Smooth muscle cell (in vitro differentiated cells): ENCODE measurements around the gene DCAKD. TPM values are rescaled to one million over a fixed set of nuclear protein-coding genes. Genes with fewer than 3 reads are reported as not detected.

Experiments used
- DNase-seq: peaks from one replicate; lab custom pipeline; 2025; ENCODE audit not compliant: unreplicated experiment; lab: John Stamatoyannopoulos, UW
- H2AFZ ChIP-seq: fragments of 200-600 bp; sonication (generic); 2 replicates; pipeline ENCODE4 v1.6.0; 2016; ENCODE audit warnings: antibody characterized with exemption, low read depth, mild to moderate bottlenecking
- H3F3A ChIP-seq: fragments of 200-600 bp; sonication (generic); 2 replicates; pipeline ENCODE4 v1.6.0; 2017; ENCODE audit warnings: antibody characterized with exemption, low read depth
- H3K27ac ChIP-seq: fragments of 200-600 bp; sonication (generic); 2 replicates; pipeline ENCODE4 v1.5.1; 2016; ENCODE audit warnings: low read depth, mild to moderate bottlenecking
- H3K27me3 ChIP-seq: fragments of 200-600 bp; sonication (generic); 2 replicates; pipeline ENCODE4 v1.6.1; 2016; ENCODE audit warnings: low read depth, mild to moderate bottlenecking
- H3K36me3 ChIP-seq: fragments of 200-600 bp; sonication (generic); 2 replicates; pipeline ENCODE4 v1.5.1; 2016; ENCODE audit warnings: low read depth
- H3K4me1 ChIP-seq: fragments of 200-600 bp; sonication (generic); 2 replicates; pipeline ENCODE4 v1.5.1; 2016; ENCODE audit warnings: low read depth
- H3K4me2 ChIP-seq: fragments of 200-600 bp; sonication (generic); 2 replicates; pipeline ENCODE4 v1.6.0; 2016; ENCODE audit warnings: mild to moderate bottlenecking
- H3K4me3 ChIP-seq: fragments of 200-600 bp; sonication (generic); 2 replicates; pipeline ENCODE4 v1.5.1; 2016; ENCODE audit warnings: mild to moderate bottlenecking
- H3K79me2 ChIP-seq: fragments of 200-600 bp; sonication (generic); 2 replicates; pipeline ENCODE4 v1.6.0; 2016; ENCODE audit warnings: low read depth, mild to moderate bottlenecking
- H3K9ac ChIP-seq: fragments of 200-600 bp; sonication (generic); 2 replicates; pipeline ENCODE4 v1.6.0; 2016; ENCODE audit warnings: low read depth
- H3K9me3 ChIP-seq: fragments of 200-600 bp; sonication (generic); replicated peaks from 2 replicates; pipeline ENCODE4 v1.5.1; 2016; ENCODE audit warnings: low read depth
- H4K20me1 ChIP-seq: fragments of 200-600 bp; sonication (generic); 2 replicates; pipeline ENCODE4 v1.6.0; 2016; ENCODE audit warnings: low read depth
- WGBS: methylation state at CpG from one replicate; pipeline ENCODE4 v1.1.7; 2016; ENCODE audit warnings: low lambda C conversion rate; 5-methylcytosine and 5-hydroxymethylcytosine counted together
- polyA plus RNA-seq: library from polyadenylated mRNA; unstranded; fragments of >200 nt; fragmentation: Nextera tagmentation; extraction: Ambion mirVana; gene quantifications from 2 replicates; pipeline ENCODE4 v1.2.1, GENCODE V29; 2016
- total RNA-seq: library from RNA; depleted of rRNA; stranded (reverse); fragments of >200 nt; gene quantifications from 2 replicates; pipeline ENCODE4 v1.2.3, GENCODE V29; 2014
- TF ChIP-seq, protein P1 (sequence below): fragments of 200-600 bp; sonication (generic); IDR thresholded peaks from 2 replicates; pipeline ENCODE4 v1.5.1; 2017; ENCODE audit warnings: borderline replicate concordance, mild to moderate bottlenecking, antibody characterized with exemption; ENCODE audit not compliant: insufficient read depth, poor library complexity, severe bottlenecking

Gene DCAKD
- total and polyA plus RNA-seq, 2 experiments from 2014 or later: 25.7 to 42.3 TPM

DNA sequence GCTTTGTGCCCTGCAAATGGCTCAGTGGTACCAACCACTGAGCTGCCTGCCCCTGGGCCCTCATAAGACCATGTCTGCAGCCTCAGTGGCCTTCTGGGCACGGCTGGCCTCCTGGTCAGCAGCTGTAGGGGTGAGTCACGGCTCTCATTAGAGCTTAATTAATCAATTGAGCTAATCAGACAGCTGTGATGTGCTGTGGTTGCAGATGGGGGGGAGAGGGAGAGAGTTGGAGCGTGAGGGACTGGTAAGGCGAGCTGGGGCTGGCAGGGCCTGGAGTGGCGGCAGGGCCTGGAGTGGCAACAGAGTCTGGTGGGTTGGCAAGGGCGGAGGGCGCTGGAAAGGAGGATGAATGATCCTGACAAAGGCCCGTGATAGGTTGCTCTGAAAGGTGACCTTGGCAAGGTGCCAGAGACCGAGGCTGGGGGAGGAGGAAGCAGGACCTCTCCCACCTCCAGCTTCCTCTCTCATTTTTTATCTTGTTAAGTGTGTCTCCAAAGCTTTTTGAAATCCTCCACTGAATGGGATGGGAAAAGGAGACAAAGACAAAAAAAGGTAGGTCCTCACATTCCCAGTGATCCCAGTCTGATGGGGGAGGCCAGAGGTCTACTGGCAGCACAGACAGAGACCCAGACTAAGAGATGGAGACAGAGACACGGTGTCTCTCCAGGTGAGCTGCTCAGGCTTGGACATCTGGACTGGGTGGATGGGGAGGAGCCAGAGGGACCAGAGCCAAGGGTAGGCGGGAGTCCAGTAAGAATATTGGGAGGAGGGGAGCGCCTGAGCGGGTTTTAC, 41.6 kb downstream of the DCAKD start:
- Histone ChIP-seq H3K9me3 (no peaks in the 10 kb centered on the region), H4K20me1 (no peaks in the 10 kb centered on the region), H3K27me3 (peaks cover 15% of the 10 kb centered on the region), H3K36me3 (no peaks in the 10 kb centered on the region), H3K4me1 (peaks cover 4% of the 10 kb centered on the region), H3K4me3 (no peak overlapping the region), H3K9ac (no peak overlapping the region), H2AFZ (no peak overlapping the region), H3K27ac (no peak overlapping the region), H3K4me2 (no peak overlapping the region), H3K79me2 (no peaks in the 10 kb centered on the region), H3F3A (no peaks in the 10 kb centered on the region)
- WGBS: 77% methylated on average over 13 of the region's 13 CpGs
- DNase-seq: no peak
- TF ChIP-seq, protein P1, sequence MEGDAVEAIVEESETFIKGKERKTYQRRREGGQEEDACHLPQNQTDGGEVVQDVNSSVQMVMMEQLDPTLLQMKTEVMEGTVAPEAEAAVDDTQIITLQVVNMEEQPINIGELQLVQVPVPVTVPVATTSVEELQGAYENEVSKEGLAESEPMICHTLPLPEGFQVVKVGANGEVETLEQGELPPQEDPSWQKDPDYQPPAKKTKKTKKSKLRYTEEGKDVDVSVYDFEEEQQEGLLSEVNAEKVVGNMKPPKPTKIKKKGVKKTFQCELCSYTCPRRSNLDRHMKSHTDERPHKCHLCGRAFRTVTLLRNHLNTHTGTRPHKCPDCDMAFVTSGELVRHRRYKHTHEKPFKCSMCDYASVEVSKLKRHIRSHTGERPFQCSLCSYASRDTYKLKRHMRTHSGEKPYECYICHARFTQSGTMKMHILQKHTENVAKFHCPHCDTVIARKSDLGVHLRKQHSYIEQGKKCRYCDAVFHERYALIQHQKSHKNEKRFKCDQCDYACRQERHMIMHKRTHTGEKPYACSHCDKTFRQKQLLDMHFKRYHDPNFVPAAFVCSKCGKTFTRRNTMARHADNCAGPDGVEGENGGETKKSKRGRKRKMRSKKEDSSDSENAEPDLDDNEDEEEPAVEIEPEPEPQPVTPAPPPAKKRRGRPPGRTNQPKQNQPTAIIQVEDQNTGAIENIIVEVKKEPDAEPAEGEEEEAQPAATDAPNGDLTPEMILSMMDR: no peak

DNA sequence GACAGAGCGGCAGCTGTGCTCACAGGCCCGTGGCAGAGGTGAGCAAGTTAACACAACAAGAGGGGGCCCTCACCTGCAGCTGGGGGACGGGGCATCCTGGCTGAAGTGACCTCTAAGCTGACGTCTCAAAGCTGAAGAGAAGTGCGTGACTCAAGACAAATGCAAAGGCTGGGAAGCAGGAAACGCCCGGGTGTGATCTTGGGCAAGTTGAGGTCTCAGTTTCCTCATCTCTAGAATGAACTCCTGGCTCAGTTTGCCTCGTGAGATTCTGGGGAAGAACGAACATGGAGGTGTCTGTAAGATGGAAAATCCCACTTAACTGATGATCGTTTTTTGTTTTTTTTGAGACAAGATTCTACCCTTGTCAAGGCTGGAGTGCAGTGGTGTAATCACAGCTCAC, 43.2 kb downstream of the DCAKD start:
- H3F3A ChIP-seq: no peaks in the 10 kb centered on the region
- no peak overlapping the region for H2AFZ ChIP-seq
- WGBS: 80% methylated on average over 10 of the region's 10 CpGs
- TF ChIP-seq, protein P1: no peak
- peaks cover 15% of the 10 kb centered on the region for H3K27me3 ChIP-seq
- H3K4me2 ChIP-seq: no peak overlapping the region
- no peak overlapping the region for H3K9ac ChIP-seq
- no peak overlapping the region for H3K4me3 ChIP-seq
- no peaks in the 10 kb centered on the region for H3K79me2 ChIP-seq
- peaks cover 3% of the 10 kb centered on the region for H3K4me1 ChIP-seq
- no peak overlapping the region for H3K27ac ChIP-seq
- no peak for DNase-seq
- no peaks in the 10 kb centered on the region for H3K36me3 ChIP-seq
- no peaks in the 10 kb centered on the region for H4K20me1 ChIP-seq
- no peaks in the 10 kb centered on the region for H3K9me3 ChIP-seq

DNA sequence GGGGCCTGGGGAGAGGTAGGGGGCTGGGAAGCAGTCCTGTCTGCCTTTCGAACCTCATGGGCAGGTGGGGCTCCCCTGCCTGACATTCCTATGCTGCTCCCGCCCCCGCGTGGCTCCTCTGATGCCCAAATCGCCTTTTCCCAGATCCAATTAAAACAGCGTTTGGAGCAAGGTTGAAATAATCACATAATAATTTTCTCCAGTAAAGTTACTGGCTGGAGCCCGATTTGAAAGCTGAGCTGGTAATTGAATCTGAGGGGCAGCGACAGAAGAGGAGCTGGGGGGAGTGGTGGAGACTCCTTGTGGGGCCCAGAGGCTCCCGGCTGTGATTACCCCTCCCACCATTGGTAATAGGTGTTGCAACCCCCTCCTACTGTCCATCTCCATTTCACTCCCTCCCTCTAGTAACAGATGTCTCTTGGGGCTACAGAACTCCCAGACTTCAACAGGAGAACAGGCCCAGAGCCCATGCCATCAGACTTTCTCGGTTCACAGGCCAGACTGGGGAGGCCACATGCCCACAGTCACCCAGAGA, 44.4 kb downstream of the DCAKD start:
- H3K4me3 ChIP-seq: no peak overlapping the region
- DNase-seq: no peak
- H3K9me3 ChIP-seq: no peaks in the 10 kb centered on the region
- H3K36me3 ChIP-seq: no peaks in the 10 kb centered on the region
- H3K4me1 ChIP-seq: no peaks in the 10 kb centered on the region
- H4K20me1 ChIP-seq: no peaks in the 10 kb centered on the region
- H3K9ac ChIP-seq: no peak overlapping the region
- H3F3A ChIP-seq: no peaks in the 10 kb centered on the region
- WGBS: 59% methylated on average over 10 of the region's 10 CpGs
- H3K4me2 ChIP-seq: no peak overlapping the region
- TF ChIP-seq, protein P1: no peak
- H2AFZ ChIP-seq: no peak overlapping the region
- peaks cover 15% of the 10 kb centered on the region for H3K27me3 ChIP-seq
- no peaks in the 10 kb centered on the region for H3K79me2 ChIP-seq
- no peak overlapping the region for H3K27ac ChIP-seq
